IPS DF 4.7 (cell line): Measurements from ENCODE around the gene GAPDH.
"Not testable (repeated sequence)": the region's sequence is repeated elsewhere in the genome, so short reads cannot be mapped to it uniquely, and the experiment has no call there.

Experiments
- DNase-seq: peaks from one replicate; pipeline ENCODE4 v3.0.0-alpha.2; 2013; ENCODE audit warnings: low spot score; ENCODE audit errors: extremely low read depth

Gene GAPDH

DNA sequence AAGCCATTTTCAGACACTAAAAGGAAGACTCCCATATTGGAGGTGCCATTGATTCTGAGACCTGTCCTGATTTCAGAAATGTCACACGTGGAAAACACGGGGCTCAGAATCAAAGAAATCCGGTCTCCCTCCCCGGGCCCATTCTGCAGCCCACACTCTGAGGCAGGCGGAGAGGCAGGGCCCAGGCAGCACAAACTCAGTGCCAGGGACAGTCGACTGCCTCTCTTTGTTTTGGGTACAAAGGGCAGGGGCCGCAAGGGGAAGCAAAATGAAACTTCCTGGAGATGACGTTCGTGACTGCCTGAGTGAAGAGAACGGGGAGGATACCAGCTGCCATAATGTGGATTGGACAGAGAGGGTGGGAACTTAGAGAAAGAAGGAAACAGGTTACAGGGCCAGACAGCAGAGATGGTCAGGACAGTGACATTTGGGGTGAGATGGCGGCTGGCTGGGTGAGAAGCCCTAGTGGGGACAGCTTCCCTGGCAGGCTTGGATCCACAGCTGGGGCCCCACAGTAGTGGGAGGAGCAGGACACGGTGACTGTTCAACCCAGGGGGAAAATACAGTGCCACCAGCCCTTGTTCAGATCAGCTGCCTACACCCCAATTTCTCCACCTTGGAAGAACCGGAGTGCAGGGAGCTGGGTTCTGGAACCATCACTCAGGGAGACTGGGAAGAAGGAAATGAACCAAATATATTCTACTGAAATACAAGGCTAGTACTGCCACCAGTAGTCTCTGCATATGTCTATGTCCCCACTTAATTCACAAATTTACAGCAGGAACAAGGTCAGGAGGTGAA, 8.1 kb downstream of the GAPDH start:
- no peak for DNase-seq

DNA sequence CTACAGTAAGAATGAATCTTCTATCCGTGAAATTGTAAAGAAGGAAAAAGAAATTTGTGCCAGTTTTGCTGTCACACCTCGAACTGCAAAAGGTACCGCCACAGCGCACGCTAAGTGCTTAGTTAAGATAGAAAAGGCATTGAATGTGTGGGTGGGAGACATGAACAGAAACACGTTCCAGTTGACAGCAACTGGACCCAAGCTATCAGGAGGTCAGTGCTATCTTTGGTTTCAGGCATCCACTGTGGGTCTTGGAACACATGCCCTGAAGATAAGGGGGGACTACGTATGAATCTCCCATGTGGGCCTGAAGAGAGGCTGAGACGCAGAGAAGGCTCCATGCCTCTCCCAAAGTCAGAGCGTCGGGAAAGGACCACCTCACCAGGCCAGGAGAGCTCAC, 11.7 kb downstream of the GAPDH start:
- DNase-seq: no peak

GRCh38 chr12:6547566-6547965, 13.2 kb downstream of the GAPDH start:
- DNase-seq: no peak

- no peak for DNase-seq
These were observed 13.7 kb downstream of the GAPDH start for GRCh38 chr12:6547987-6548386.

DNA sequence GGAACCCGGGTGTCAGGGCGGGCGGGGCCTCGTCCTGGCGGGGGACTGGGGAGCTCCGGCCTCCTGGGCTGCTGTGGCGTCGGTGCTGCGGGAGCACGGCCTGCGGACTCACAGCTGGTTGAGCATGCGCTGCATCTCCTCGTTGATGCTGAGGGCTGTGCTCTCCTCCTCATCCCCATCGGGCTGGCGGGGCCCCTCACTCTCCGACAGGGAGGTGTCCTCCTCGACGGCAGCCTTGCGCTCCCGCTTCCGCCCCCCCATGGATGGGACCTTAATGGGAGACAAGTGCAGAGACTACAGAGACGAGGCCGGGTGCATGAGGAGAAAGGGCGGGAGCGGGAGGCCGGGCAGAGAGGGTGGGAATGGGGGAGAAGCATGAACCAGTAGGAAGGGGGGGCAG, 14.2 kb downstream of the GAPDH start:
- DNase-seq: no peak

DNA sequence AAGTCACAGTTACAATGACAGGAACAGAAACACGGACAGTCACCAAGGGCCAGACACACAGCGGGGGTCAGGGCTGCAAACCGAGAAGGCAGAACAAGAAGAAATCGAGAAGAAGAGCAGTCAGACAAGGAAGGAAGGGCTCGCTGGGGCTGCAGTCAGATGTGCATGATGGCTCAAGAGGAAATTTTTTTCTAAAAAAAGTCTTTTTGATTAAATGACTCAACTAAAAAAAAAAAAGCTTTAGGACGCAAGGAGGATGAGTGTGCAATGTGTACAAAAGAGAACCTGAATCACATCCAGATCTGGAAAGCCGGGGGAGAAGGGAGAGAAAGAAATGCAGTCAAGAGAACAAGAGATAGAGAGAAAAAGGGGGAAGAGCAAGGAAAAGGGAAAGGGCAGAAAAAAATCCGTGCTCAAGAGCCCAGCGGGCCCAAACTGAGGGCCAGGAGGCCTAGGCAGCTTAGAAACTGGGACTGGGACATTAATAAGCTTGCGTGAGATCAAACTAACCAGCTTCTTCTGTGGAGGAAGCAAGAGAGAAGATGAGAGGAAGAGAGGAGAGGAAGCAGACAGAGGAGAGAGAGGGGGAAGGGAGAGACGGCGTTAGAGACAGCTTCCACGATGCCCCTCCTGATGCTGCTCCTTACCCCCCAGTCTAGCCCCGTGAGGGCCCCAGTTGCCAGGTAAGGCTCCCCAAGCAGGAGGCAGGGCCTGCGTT, 14.8 kb downstream of the GAPDH start:
- no peak for DNase-seq

DNA sequence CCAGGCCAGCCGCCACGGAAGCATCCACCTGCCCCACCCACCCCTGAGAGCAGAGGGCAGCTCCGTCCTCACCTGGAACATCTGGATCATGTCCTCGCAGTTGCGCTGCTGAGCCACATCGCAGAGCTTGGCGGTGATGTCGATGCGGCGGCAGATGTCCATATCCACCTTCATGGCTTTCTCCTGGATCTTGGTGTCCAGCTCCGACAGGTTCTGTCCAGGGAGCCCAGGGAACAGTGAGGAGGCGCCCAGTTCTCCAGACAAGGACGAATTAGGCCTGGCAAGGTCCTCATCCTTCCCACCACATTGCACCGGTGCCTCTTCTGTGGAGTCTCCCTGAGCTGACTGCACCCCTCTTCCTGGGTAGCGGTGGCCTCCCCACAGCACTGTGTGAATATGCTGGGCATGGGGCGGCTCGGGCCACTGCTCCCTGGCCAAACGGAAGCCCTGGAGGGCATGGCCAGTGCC, 15.4 kb downstream of the GAPDH start:
- DNase-seq: no peak

GRCh38 chr12:6550294-6551062, 16.2 kb downstream of the GAPDH start:
- no peak for DNase-seq

GRCh38 chr12:6551063-6551461, 16.7 kb downstream of the GAPDH start:
- no peak for DNase-seq

GRCh38 chr12:6551496-6552139, 17.3 kb downstream of the GAPDH start:
- DNase-seq: no peak

- DNase-seq: no peak
These were observed 17.8 kb downstream of the GAPDH start for GRCh38 chr12:6552140-6552551.

GRCh38 chr12:6553051-6553868, 18.9 kb downstream of the GAPDH start:
- no peak for DNase-seq

- DNase-seq: no peak
These were observed 20.1 kb downstream of the GAPDH start for GRCh38 chr12:6554168-6555017.

GRCh38 chr12:6555018-6555691, 20.8 kb downstream of the GAPDH start:
- DNase-seq: no peak

GRCh38 chr12:6556496-6556817, 22.1 kb downstream of the GAPDH start:
- not testable (repeated sequence) for DNase-seq

DNA sequence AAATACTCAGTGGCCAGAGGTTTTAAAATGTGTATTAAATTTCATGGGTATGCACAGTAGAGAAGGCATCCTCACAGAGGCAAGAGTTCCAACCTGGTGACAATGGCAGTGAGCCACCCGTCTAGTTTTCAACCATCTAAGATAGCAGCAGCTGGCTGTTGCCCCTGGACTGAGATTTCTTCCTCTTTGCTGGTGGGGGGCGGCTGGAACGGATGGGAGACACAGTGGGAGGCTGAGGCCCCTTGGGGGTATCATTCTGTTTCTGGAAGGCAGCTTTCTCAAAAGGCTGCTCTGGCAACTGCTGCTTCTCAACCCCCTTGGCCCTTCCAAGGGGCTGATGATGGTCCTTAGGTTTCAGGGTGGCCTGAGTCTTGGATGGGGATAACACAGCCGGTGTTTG, 22.5 kb downstream of the GAPDH start:
- no peak for DNase-seq

DNA sequence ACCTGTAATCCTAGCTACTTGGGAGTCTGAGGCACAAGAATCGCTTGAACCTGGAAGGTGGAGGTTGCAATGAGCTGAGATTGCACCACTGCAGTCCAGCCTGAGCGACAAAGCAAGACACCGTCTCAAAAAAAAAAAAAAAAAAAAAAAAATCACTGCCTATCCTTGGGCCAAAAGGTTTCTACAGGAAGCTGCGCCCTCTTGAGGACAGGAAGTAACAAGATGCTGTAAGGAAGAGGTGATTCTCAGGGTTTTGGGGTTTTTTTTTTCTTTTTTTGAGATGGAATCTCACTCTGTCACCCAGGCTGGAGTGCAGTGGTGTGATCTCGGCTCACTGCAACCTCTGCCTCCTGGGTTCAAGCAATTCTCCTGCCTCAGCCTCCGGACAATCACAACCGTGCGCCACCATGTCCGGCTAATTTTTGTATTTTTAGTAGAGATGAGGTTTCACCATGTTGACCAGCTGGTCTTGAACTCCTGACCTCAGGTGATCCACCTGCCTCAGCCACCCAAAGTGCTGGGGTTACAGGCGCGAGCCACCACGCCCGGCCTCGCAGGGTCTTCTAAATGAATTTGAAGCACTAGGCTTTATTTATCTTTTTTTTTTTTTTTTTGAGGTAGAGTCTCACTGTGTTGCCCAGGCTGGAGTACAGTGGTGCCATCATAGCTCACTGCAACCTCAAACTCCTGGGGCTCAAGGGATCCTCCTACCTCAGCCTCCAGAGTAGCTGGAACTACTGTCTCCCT, 23.9 kb downstream of the GAPDH start:
- DNase-seq: not testable (repeated sequence)

GRCh38 chr12:6559500-6559899, 25.2 kb downstream of the GAPDH start:
- no peak for DNase-seq
